HUES48 (cell line): ENCODE results near the gene SHE.
"Not testable (repeated sequence)": the region's sequence is repeated elsewhere in the genome, so short reads cannot be mapped to it uniquely, and the experiment has no call there.

ENCODE experiments used
- H3K27ac ChIP-seq: one replicate; pipeline ENCODE4 v1.7.0; 2013; ENCODE audit warnings: low read depth, low read length, inconsistent platforms
- H3K27me3 ChIP-seq: 2 replicates; pipeline ENCODE4 v1.6.1; 2013; ENCODE audit warnings: mild to moderate bottlenecking, low read length; ENCODE audit not compliant: control insufficient read depth, insufficient read depth
- H3K36me3 ChIP-seq: 2 replicates; pipeline ENCODE4 v1.6.1; 2013; ENCODE audit warnings: low read length; ENCODE audit not compliant: control insufficient read depth, insufficient read depth
- H3K4me1 ChIP-seq: 2 replicates; pipeline ENCODE4 v1.6.1; 2013; ENCODE audit warnings: mild to moderate bottlenecking, low read length; ENCODE audit not compliant: control insufficient read depth, insufficient read depth
- H3K4me3 ChIP-seq: 2 replicates; pipeline ENCODE4 v1.5.1; 2013; ENCODE audit warnings: mild to moderate bottlenecking, low read depth, low read length
- H3K9ac ChIP-seq: 2 replicates; pipeline ENCODE4 v1.6.1; 2013; ENCODE audit warnings: mild to moderate bottlenecking, low read depth, low read length, moderate library complexity
- H3K9me3 ChIP-seq: 2 replicates; pipeline ENCODE4 v1.6.1; 2013; ENCODE audit warnings: low read length; ENCODE audit not compliant: control insufficient read depth, insufficient read depth

The SHE gene

GRCh38 chr1:154490317-154490716 is 11.9 kb downstream of the SHE start:
- H3K9ac ChIP-seq, result no peak overlapping the region
- no peaks in the 10 kb centered on the region for H3K36me3 ChIP-seq
- no peaks in the 10 kb centered on the region for H3K9me3 ChIP-seq
- no peaks in the 10 kb centered on the region for H3K4me1 ChIP-seq
- H3K27ac ChIP-seq, result no peak overlapping the region
- no peak overlapping the region for H3K4me3 ChIP-seq
- H3K27me3 ChIP-seq, result no peaks in the 10 kb centered on the region

- H3K27me3 ChIP-seq, result no peaks in the 10 kb centered on the region
- no peak overlapping the region for H3K4me3 ChIP-seq
- H3K9ac ChIP-seq, result no peak overlapping the region
- no peaks in the 10 kb centered on the region for H3K9me3 ChIP-seq
- H3K27ac ChIP-seq, result no peak overlapping the region
- H3K36me3 ChIP-seq, result no peaks in the 10 kb centered on the region
- H3K4me1 ChIP-seq, result no peaks in the 10 kb centered on the region
These were observed 12.4 kb downstream of the SHE start for GRCh38 chr1:154489695-154490274.

- no peaks in the 10 kb centered on the region for H3K27me3 ChIP-seq
- no peak overlapping the region for H3K4me3 ChIP-seq
- no peaks in the 10 kb centered on the region for H3K9me3 ChIP-seq
- H3K27ac ChIP-seq, result no peak overlapping the region
- H3K9ac ChIP-seq, result no peak overlapping the region
- no peaks in the 10 kb centered on the region for H3K36me3 ChIP-seq
- no peaks in the 10 kb centered on the region for H3K4me1 ChIP-seq
These were observed 13.3 kb downstream of the SHE start for GRCh38 chr1:154488922-154489321.

- not testable (repeated sequence) for H3K4me1 ChIP-seq, H3K9ac ChIP-seq, H3K27ac ChIP-seq, H3K36me3 ChIP-seq, H3K9me3 ChIP-seq, H3K4me3 ChIP-seq, H3K27me3 ChIP-seq
These were observed 15.5 kb downstream of the SHE start for GRCh38 chr1:154486756-154487155.

- H3K27me3 ChIP-seq, result no peaks in the 10 kb centered on the region
- H3K4me3 ChIP-seq, result no peak overlapping the region
- H3K9me3 ChIP-seq, result no peaks in the 10 kb centered on the region
- no peaks in the 10 kb centered on the region for H3K36me3 ChIP-seq
- no peaks in the 10 kb centered on the region for H3K4me1 ChIP-seq
- H3K27ac ChIP-seq, result no peak overlapping the region
- H3K9ac ChIP-seq, result no peak overlapping the region
These were observed 16.2 kb downstream of the SHE start for GRCh38 chr1:154485910-154486496.

GRCh38 chr1:154485106-154485505 is 17.1 kb downstream of the SHE start:
- H3K9ac ChIP-seq, result no peak overlapping the region
- no peak overlapping the region for H3K27ac ChIP-seq
- H3K27me3 ChIP-seq, result no peaks in the 10 kb centered on the region
- H3K4me3 ChIP-seq, result no peak overlapping the region
- no peaks in the 10 kb centered on the region for H3K4me1 ChIP-seq
- H3K36me3 ChIP-seq, result no peaks in the 10 kb centered on the region
- H3K9me3 ChIP-seq, result no peaks in the 10 kb centered on the region

- Histone ChIP-seq H3K4me1 (peaks cover under 1% of the 10 kb centered on the region; the same call in 1 of the 2 replicates), H3K9me3 (no peaks in the 10 kb centered on the region), H3K36me3 (no peaks in the 10 kb centered on the region), H3K4me3 (no peak overlapping the region), H3K27me3 (no peaks in the 10 kb centered on the region), H3K27ac (no peak overlapping the region), H3K9ac (no peak overlapping the region)
These were observed 18.0 kb downstream of the SHE start for GRCh38 chr1:154483941-154484803.

- Histone ChIP-seq H3K9me3 (no peaks in the 10 kb centered on the region), H3K27me3 (no peaks in the 10 kb centered on the region), H3K36me3 (no peaks in the 10 kb centered on the region), H3K27ac (no peak overlapping the region), H3K9ac (no peak overlapping the region), H3K4me1 (peaks cover 14% of the 10 kb centered on the region), H3K4me3 (no peak overlapping the region)
These were observed 21.2 kb downstream of the SHE start for GRCh38 chr1:154481053-154481452.

GRCh38 chr1:154479764-154480421 is 22.3 kb downstream of the SHE start:
- no peak overlapping the region for H3K4me3 ChIP-seq

GRCh38 chr1:154478639-154479038 is 23.6 kb downstream of the SHE start:
- no peak overlapping the region for H3K27ac ChIP-seq
- peaks cover 14% of the 10 kb centered on the region for H3K4me1 ChIP-seq
- no peak overlapping the region for H3K9ac ChIP-seq
- no peaks in the 10 kb centered on the region for H3K27me3 ChIP-seq
- no peaks in the 10 kb centered on the region for H3K9me3 ChIP-seq
- no peak overlapping the region for H3K4me3 ChIP-seq
- no peaks in the 10 kb centered on the region for H3K36me3 ChIP-seq

More at GRCh38 chr1:154479764-154480421, 22.3 kb downstream of the SHE start:
- H3K4me1 ChIP-seq, result peaks cover 14% of the 10 kb centered on the region
- H3K27me3 ChIP-seq, result no peaks in the 10 kb centered on the region
- H3K27ac ChIP-seq, result no peak overlapping the region
- H3K9ac ChIP-seq, result no peak overlapping the region
- H3K9me3 ChIP-seq, result no peaks in the 10 kb centered on the region
- H3K36me3 ChIP-seq, result no peaks in the 10 kb centered on the region

GRCh38 chr1:154478013-154478412 is 24.2 kb downstream of the SHE start:
- H3K36me3 ChIP-seq, result no peaks in the 10 kb centered on the region
- H3K4me1 ChIP-seq, result peaks cover 14% of the 10 kb centered on the region
- H3K27ac ChIP-seq, result no peak overlapping the region
- H3K27me3 ChIP-seq, result no peaks in the 10 kb centered on the region
- H3K9ac ChIP-seq, result no peak overlapping the region
- H3K9me3 ChIP-seq, result no peaks in the 10 kb centered on the region
- no peak overlapping the region for H3K4me3 ChIP-seq
